HG03432 (cell line): Measurements from ENCODE around the gene ZNF530.

ENCODE experiments used
- ATAC-seq: cut with Tn5 transposase; IDR thresholded peaks from one replicate; pipeline ENCODE4 v1.9.1; 2021; ENCODE audit warnings: mild to moderate bottlenecking, moderate library complexity; ENCODE audit not compliant: unreplicated experiment

The ZNF530 gene

GRCh38 chr19:57613941-57614743 is 14.5 kb downstream of the ZNF530 start, which contains the start of gene ZNF134:
TSS of gene ZNF134 (plus strand) at chr19:57614242. CDS start at chr19:57619469, 5,227 bp downstream.
- peak; percentile 98 for ATAC-seq

GRCh38 chr19:57615346-57615745 is 15.7 kb downstream of the ZNF530 start:
- no peak for ATAC-seq

- no peak for ATAC-seq
Observed at GRCh38 chr19:57620673-57621348, 21.1 kb downstream of the ZNF530 start.

- ATAC-seq: no peak
Observed at GRCh38 chr19:57623091-57623490, 23.4 kb downstream of the ZNF530 start.

GRCh38 chr19:57632987-57633831 is 33.5 kb downstream of the ZNF530 start, which contains the start of gene ZNF211:
TSS of gene ZNF211 (plus strand) at chr19:57633168. CDS start at chr19:57633347, 179 bp downstream.
- peak; percentile 95 for ATAC-seq

- no peak for ATAC-seq
Observed at GRCh38 chr19:57633832-57634131, 34.1 kb downstream of the ZNF530 start.

- no peak for ATAC-seq
Observed at GRCh38 chr19:57637379-57637778, 37.7 kb downstream of the ZNF530 start.

GRCh38 chr19:57641715-57642234 is 42.1 kb downstream of the ZNF530 start:
- ATAC-seq: no peak

GRCh38 chr19:57642396-57643046 is 42.8 kb downstream of the ZNF530 start:
- no peak for ATAC-seq

- no peak for ATAC-seq
Observed at GRCh38 chr19:57643734-57644133, 44.0 kb downstream of the ZNF530 start.

GRCh38 chr19:57648331-57649003 is 48.8 kb downstream of the ZNF530 start:
- no peak for ATAC-seq

- ATAC-seq: no peak
Observed at GRCh38 chr19:57651654-57651996, 51.9 kb downstream of the ZNF530 start.

- no peak for ATAC-seq
Observed at GRCh38 chr19:57653689-57654088, 54.0 kb downstream of the ZNF530 start.

GRCh38 chr19:57655443-57655842 is 55.8 kb downstream of the ZNF530 start:
- no peak for ATAC-seq

- ATAC-seq: no peak
Observed at GRCh38 chr19:57656346-57656745, 56.7 kb downstream of the ZNF530 start.
